ENCODE data around the gene CNNM1.

The CNNM1 gene

DNA sequence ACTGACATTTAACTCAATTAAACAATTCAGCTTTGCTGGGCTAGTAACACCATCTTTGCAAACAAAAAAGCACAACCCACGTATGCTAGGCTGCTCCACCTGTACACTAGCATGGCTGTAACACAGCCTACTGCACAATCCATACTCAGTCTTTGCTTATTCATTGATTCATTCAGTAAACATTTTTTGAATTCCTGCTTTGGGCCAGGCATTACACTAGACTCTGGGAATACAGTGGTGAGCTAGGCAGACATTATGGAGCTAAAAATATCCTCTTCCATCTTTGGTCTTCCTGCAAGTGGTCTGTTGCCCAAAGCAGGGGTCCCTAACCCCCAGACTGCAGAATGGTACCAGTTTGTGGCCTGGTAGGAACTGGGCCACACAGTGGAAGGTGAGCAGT is 9.9 kb downstream of the CNNM1 start:
- peaks cover 2% of the 10 kb centered on the region for H3K4me1 ChIP-seq (ENCODE audit: insufficient read depth, poor library complexity, severe bottlenecking)
- TF ChIP-seq, protein P1, sequence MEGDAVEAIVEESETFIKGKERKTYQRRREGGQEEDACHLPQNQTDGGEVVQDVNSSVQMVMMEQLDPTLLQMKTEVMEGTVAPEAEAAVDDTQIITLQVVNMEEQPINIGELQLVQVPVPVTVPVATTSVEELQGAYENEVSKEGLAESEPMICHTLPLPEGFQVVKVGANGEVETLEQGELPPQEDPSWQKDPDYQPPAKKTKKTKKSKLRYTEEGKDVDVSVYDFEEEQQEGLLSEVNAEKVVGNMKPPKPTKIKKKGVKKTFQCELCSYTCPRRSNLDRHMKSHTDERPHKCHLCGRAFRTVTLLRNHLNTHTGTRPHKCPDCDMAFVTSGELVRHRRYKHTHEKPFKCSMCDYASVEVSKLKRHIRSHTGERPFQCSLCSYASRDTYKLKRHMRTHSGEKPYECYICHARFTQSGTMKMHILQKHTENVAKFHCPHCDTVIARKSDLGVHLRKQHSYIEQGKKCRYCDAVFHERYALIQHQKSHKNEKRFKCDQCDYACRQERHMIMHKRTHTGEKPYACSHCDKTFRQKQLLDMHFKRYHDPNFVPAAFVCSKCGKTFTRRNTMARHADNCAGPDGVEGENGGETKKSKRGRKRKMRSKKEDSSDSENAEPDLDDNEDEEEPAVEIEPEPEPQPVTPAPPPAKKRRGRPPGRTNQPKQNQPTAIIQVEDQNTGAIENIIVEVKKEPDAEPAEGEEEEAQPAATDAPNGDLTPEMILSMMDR (IDR thresholded peaks at IDR 0.05; ENCODE audit: poor library complexity, severe bottlenecking) = no peak
- no peaks in the 10 kb centered on the region for H3K36me3 ChIP-seq (ENCODE audit: low read depth)
- no peak overlapping the region for H3K4me3 ChIP-seq (ENCODE audit: severe bottlenecking)
- H3K9me3 ChIP-seq (ENCODE audit: severe bottlenecking) = no peaks in the 10 kb centered on the region
- DNase-seq (ENCODE audit: low spot score) (no peak), ATAC-seq (ENCODE audit: low read depth) (peak; percentile 99)
- H3K27ac ChIP-seq (ENCODE audit: poor library complexity, severe bottlenecking) = no peak overlapping the region
- no peaks in the 10 kb centered on the region for H3K27me3 ChIP-seq (ENCODE audit: insufficient read depth, poor library complexity, severe bottlenecking)

GRCh38 chr10:99339563-99340047 is 10.4 kb downstream of the CNNM1 start:
- no peak overlapping the region for H3K27ac ChIP-seq (ENCODE audit: poor library complexity, severe bottlenecking)
- no peak for ATAC-seq (ENCODE audit: low read depth)

GRCh38 chr10:99340650-99341049 is 11.5 kb downstream of the CNNM1 start:
- no peaks in the 10 kb centered on the region for H3K27me3 ChIP-seq (ENCODE audit: insufficient read depth, poor library complexity, severe bottlenecking)
- DNase-seq (ENCODE audit: low spot score) = no peak
- peaks cover 2% of the 10 kb centered on the region for H3K4me1 ChIP-seq (ENCODE audit: insufficient read depth, poor library complexity, severe bottlenecking)
- ATAC-seq (ENCODE audit: low read depth) = no peak
- H3K9me3 ChIP-seq (ENCODE audit: severe bottlenecking) = no peaks in the 10 kb centered on the region
- H3K27ac ChIP-seq (ENCODE audit: poor library complexity, severe bottlenecking) = no peak overlapping the region
- TF ChIP-seq, protein P1 (IDR thresholded peaks at IDR 0.05; ENCODE audit: poor library complexity, severe bottlenecking) = no peak
- no peak overlapping the region for H3K4me3 ChIP-seq (ENCODE audit: severe bottlenecking)
- no peaks in the 10 kb centered on the region for H3K36me3 ChIP-seq (ENCODE audit: low read depth)

More at GRCh38 chr10:99339563-99340047, 10.4 kb downstream of the CNNM1 start:
- no peak for DNase-seq (ENCODE audit: low spot score)
- Histone ChIP-seq H3K4me1 (ENCODE audit: insufficient read depth, poor library complexity, severe bottlenecking) (peaks cover 2% of the 10 kb centered on the region), H3K36me3 (ENCODE audit: low read depth) (no peaks in the 10 kb centered on the region), H3K4me3 (ENCODE audit: severe bottlenecking) (no peak overlapping the region), H3K9me3 (ENCODE audit: severe bottlenecking) (no peaks in the 10 kb centered on the region), H3K27me3 (ENCODE audit: insufficient read depth, poor library complexity, severe bottlenecking) (no peaks in the 10 kb centered on the region)
- TF ChIP-seq, protein P1 (IDR thresholded peaks at IDR 0.05; ENCODE audit: poor library complexity, severe bottlenecking) = no peak

GRCh38 chr10:99341248-99341647 is 12.1 kb downstream of the CNNM1 start:
- DNase-seq (ENCODE audit: low spot score) (no peak), ATAC-seq (ENCODE audit: low read depth) (no peak)
- H3K27me3 ChIP-seq (ENCODE audit: insufficient read depth, poor library complexity, severe bottlenecking) = no peaks in the 10 kb centered on the region
- H3K4me3 ChIP-seq (ENCODE audit: severe bottlenecking) = no peak overlapping the region
- H3K9me3 ChIP-seq (ENCODE audit: severe bottlenecking) = no peaks in the 10 kb centered on the region
- H3K4me1 ChIP-seq (ENCODE audit: insufficient read depth, poor library complexity, severe bottlenecking) = peaks cover 2% of the 10 kb centered on the region
- no peaks in the 10 kb centered on the region for H3K36me3 ChIP-seq (ENCODE audit: low read depth)
- TF ChIP-seq, protein P1 (IDR thresholded peaks at IDR 0.05; ENCODE audit: poor library complexity, severe bottlenecking) = no peak
- H3K27ac ChIP-seq (ENCODE audit: poor library complexity, severe bottlenecking) = no peak overlapping the region

GRCh38 chr10:99341860-99342490 is 12.8 kb downstream of the CNNM1 start:
- no peak overlapping the region for H3K27ac ChIP-seq (ENCODE audit: poor library complexity, severe bottlenecking)
- H3K36me3 ChIP-seq (ENCODE audit: low read depth) = no peaks in the 10 kb centered on the region
- ATAC-seq (ENCODE audit: low read depth) = no peak

More at GRCh38 chr10:99341860-99342490, 12.8 kb downstream of the CNNM1 start:
- no peak overlapping the region for H3K4me3 ChIP-seq (ENCODE audit: severe bottlenecking)
- TF ChIP-seq, protein P1 (IDR thresholded peaks at IDR 0.05; ENCODE audit: poor library complexity, severe bottlenecking) = no peak
- no peak for DNase-seq (ENCODE audit: low spot score)
- no peaks in the 10 kb centered on the region for H3K27me3 ChIP-seq (ENCODE audit: insufficient read depth, poor library complexity, severe bottlenecking)
- H3K9me3 ChIP-seq (ENCODE audit: severe bottlenecking) = no peaks in the 10 kb centered on the region
- peaks cover 2% of the 10 kb centered on the region for H3K4me1 ChIP-seq (ENCODE audit: insufficient read depth, poor library complexity, severe bottlenecking)
